Measurements from ENCODE around the gene CYB561. TPM values are rescaled to one million over a fixed set of nuclear protein-coding genes. Genes with fewer than 3 reads are reported as not detected.

Gene CYB561
- total RNA-seq, 1 experiment from 2014 or later: 52.1 TPM

- intact Hi-C loops (cut with micrococcal nuclease; ENCODE audit: unreplicated experiment): no loop called here
- Mint-ChIP-seq H3K4me3 (ENCODE audit: low read depth, unreplicated experiment) (peak overlapping the region; percentile 73), H3K4me1 (ENCODE audit: low read depth, unreplicated experiment) (peaks cover 18% of the 10 kb centered on the region), H3K36me3 (ENCODE audit: insufficient read depth, unreplicated experiment) (peaks cover 27% of the 10 kb centered on the region), H3K27ac (ENCODE audit: unreplicated experiment) (peak overlapping the region; percentile 91), H3K27me3 (ENCODE audit: unreplicated experiment) (no peaks in the 10 kb centered on the region), H3K9me3 (ENCODE audit: low read depth, unreplicated experiment) (no peaks in the 10 kb centered on the region)
- CTCF ChIA-PET: interaction anchor here (0.7 to 1.3 kb wide), 4 partner anchors 34 to 446 kb away, joined by 3 to 5 read pairs (median 4); no protein-coding TSS in a partner anchor
- DNase-seq: no peak
- TF ChIP-seq CTCF (IDR thresholded peaks at IDR 0.05; ENCODE audit: unreplicated experiment): no peak
- TSS peak; percentile 62 for BruUV-seq (replicated peaks)
Observed at GRCh38 chr17:63444457-63444856, 1.6 kb downstream of the CYB561 start.

- intact Hi-C loops (cut with micrococcal nuclease; ENCODE audit: unreplicated experiment): no loop called here
- Mint-ChIP-seq H3K27me3 (ENCODE audit: unreplicated experiment) (no peaks in the 10 kb centered on the region), H3K27ac (ENCODE audit: unreplicated experiment) (no peak overlapping the region), H3K9me3 (ENCODE audit: low read depth, unreplicated experiment) (no peaks in the 10 kb centered on the region), H3K36me3 (ENCODE audit: insufficient read depth, unreplicated experiment) (peaks cover 27% of the 10 kb centered on the region), H3K4me3 (ENCODE audit: low read depth, unreplicated experiment) (no peak overlapping the region), H3K4me1 (ENCODE audit: low read depth, unreplicated experiment) (peaks cover 18% of the 10 kb centered on the region)
- DNase-seq: no peak
- CTCF ChIA-PET: no interaction called here
- TF ChIP-seq CTCF (IDR thresholded peaks at IDR 0.05; ENCODE audit: unreplicated experiment): no peak
- BruUV-seq (replicated peaks): no TSS peak
Observed at GRCh38 chr17:63443053-63443452, 3.1 kb downstream of the CYB561 start.

GRCh38 chr17:63442549-63443035, 3.5 kb downstream of the CYB561 start:
- intact Hi-C loops (cut with micrococcal nuclease; ENCODE audit: unreplicated experiment): no loop called here
- H3K9me3 Mint-ChIP-seq (ENCODE audit: low read depth, unreplicated experiment): no peaks in the 10 kb centered on the region
- H3K36me3 Mint-ChIP-seq (ENCODE audit: insufficient read depth, unreplicated experiment): peaks cover 27% of the 10 kb centered on the region
- CTCF ChIA-PET: interaction anchor here (0.7 kb wide), 1 partner anchor 36 kb away, joined by 3 read pairs; no protein-coding TSS in a partner anchor
- H3K27me3 Mint-ChIP-seq (ENCODE audit: unreplicated experiment): no peaks in the 10 kb centered on the region
- no peak for DNase-seq
- H3K4me1 Mint-ChIP-seq (ENCODE audit: low read depth, unreplicated experiment): peaks cover 18% of the 10 kb centered on the region
- no TSS peak for BruUV-seq (replicated peaks)
- TF ChIP-seq CTCF (IDR thresholded peaks at IDR 0.05; ENCODE audit: unreplicated experiment): no peak
- H3K27ac Mint-ChIP-seq (ENCODE audit: unreplicated experiment): no peak overlapping the region
- no peak overlapping the region for H3K4me3 Mint-ChIP-seq (ENCODE audit: low read depth, unreplicated experiment)

GRCh38 chr17:63442074-63442473, 4.0 kb downstream of the CYB561 start:
- no TSS peak for BruUV-seq (replicated peaks)
- Mint-ChIP-seq H3K27ac (ENCODE audit: unreplicated experiment) (no peak overlapping the region), H3K4me3 (ENCODE audit: low read depth, unreplicated experiment) (no peak overlapping the region), H3K9me3 (ENCODE audit: low read depth, unreplicated experiment) (no peaks in the 10 kb centered on the region), H3K36me3 (ENCODE audit: insufficient read depth, unreplicated experiment) (peaks cover 25% of the 10 kb centered on the region), H3K4me1 (ENCODE audit: low read depth, unreplicated experiment) (peaks cover 18% of the 10 kb centered on the region), H3K27me3 (ENCODE audit: unreplicated experiment) (no peaks in the 10 kb centered on the region)
- TF ChIP-seq CTCF (IDR thresholded peaks at IDR 0.05; ENCODE audit: unreplicated experiment): no peak
- intact Hi-C loops (cut with micrococcal nuclease; ENCODE audit: unreplicated experiment): no loop called here
- CTCF ChIA-PET: interaction anchor here (0.7 kb wide), 1 partner anchor 37 kb away, joined by 3 read pairs; no protein-coding TSS in a partner anchor
- no peak for DNase-seq

All from Calu3 (cell line).